ENCODE data around the gene LILRB2. TPM values are rescaled to one million over a fixed set of nuclear protein-coding genes. Genes with fewer than 3 reads are reported as not detected.
"Not testable (repeated sequence)": the region's sequence is repeated elsewhere in the genome, so short reads cannot be mapped to it uniquely, and the experiment has no call there.

Gene LILRB2
- total RNA-seq, 4 donors from 2014 or later = 3.5 to 15.4 (median 10.1) TPM

GRCh38 chr19:54233941-54234340 is 47.0 kb downstream of the LILRB2 start:
- DNase-seq (ENCODE audit: low spot score) = no peak
- ATAC-seq (ENCODE audit: low FRiP score) = no peak
- TF ChIP-seq CTCF (IDR thresholded peaks at IDR 0.05) = no peak

GRCh38 chr19:54231077-54231931 is 49.6 kb downstream of the LILRB2 start:
- peak in 2 of 3 donors; percentile 33 to 55 for TF ChIP-seq CTCF (IDR thresholded peaks at IDR 0.05)
- DNase-seq (ENCODE audit: low spot score) = peak; percentile 79
- peak; percentile 81 for ATAC-seq (ENCODE audit: low FRiP score)

- ATAC-seq (ENCODE audit: low FRiP score) = no peak
- no peak for TF ChIP-seq CTCF (IDR thresholded peaks at IDR 0.05)
These were observed 50.9 kb downstream of the LILRB2 start for GRCh38 chr19:54230031-54230430.

GRCh38 chr19:54229146-54229545 is 51.8 kb downstream of the LILRB2 start:
- ATAC-seq (ENCODE audit: low FRiP score) = no peak
- no peak for DNase-seq (ENCODE audit: low spot score)
- TF ChIP-seq CTCF (IDR thresholded peaks at IDR 0.05) = no peak

More at GRCh38 chr19:54230031-54230430, 50.9 kb downstream of the LILRB2 start:
- DNase-seq (ENCODE audit: low spot score) = no peak

GRCh38 chr19:54224619-54225018 is 56.3 kb downstream of the LILRB2 start:
- not testable (repeated sequence) for DNase-seq (ENCODE audit: low spot score); ATAC-seq (ENCODE audit: low FRiP score)

GRCh38 chr19:54223937-54224281 is 57.0 kb downstream of the LILRB2 start:
- DNase-seq (ENCODE audit: low spot score) = not testable (repeated sequence)
- peak; percentile 11 for ATAC-seq (ENCODE audit: low FRiP score)

Small RNA genes within 50 kb of the gene (small RNA-seq; reads per million reads assigned to genes)
- gene AC245884.12 = not detected
- gene MIR4752 = not detected
- gene RNU6-1307P = not detected

Other genes with a start within 250 kb of the LILRB2 start
- not detected for gene VSTM1, start 217.2 kb downstream of the LILRB2 start, total RNA-seq
- gene TARM1, start 199.7 kb downstream of the LILRB2 start, total RNA-seq = not detected
- gene OSCAR, start 180.3 kb downstream of the LILRB2 start, total RNA-seq = 1 to 10 TPM; 1.3 to 8.3 (median 5.5) TPM
- gene NDUFA3, start 178.3 kb downstream of the LILRB2 start, total RNA-seq = 10 to 100 TPM in 3 of 4 donors, 1 to 10 TPM in 1; 7.1 to 33.0 (median 28.6) TPM
- 10 to 100 TPM in 3 of 4 donors, 1 to 10 TPM in 1; 9.7 to 19.9 (median 15.6) TPM for gene TFPT, start 165.5 kb downstream of the LILRB2 start, total RNA-seq
- gene PRPF31, start 165.4 kb downstream of the LILRB2 start, total RNA-seq = 10 to 100 TPM; 33.8 to 50.1 (median 39.7) TPM
- gene CNOT3, start 143.3 kb downstream of the LILRB2 start, total RNA-seq = 10 to 100 TPM; 13.4 to 24.4 (median 19.0) TPM
- gene LENG1, start 121.4 kb downstream of the LILRB2 start, total RNA-seq = 10 to 100 TPM in 1 of 4 donors, 1 to 10 TPM in 3; 5.3 to 12.3 (median 7.4) TPM
- gene TMC4, start 108.0 kb downstream of the LILRB2 start, total RNA-seq = 1 to 10 TPM in 3 of 4 donors, not detected in 1; 1.2 to 4.1 (median 1.6) TPM
- gene MBOAT7, start 91.5 kb downstream of the LILRB2 start, total RNA-seq = 10 to 100 TPM; 21.0 to 72.4 (median 32.7) TPM
- 10 to 100 TPM; 36.1 to 49.3 (median 40.3) TPM for gene TSEN34, start 89.8 kb downstream of the LILRB2 start, total RNA-seq
- gene RPS9, start 80.3 kb downstream of the LILRB2 start, total RNA-seq = 1,000 to 10,000 TPM; 1,567 to 2,105 (median 1,838) TPM
- gene LILRB3, start 58.1 kb downstream of the LILRB2 start, total RNA-seq = 100 to 1,000 TPM in 1 of 4 donors, 10 to 100 TPM in 3; 11.7 to 135 (median 71.5) TPM
- 10 to 100 TPM in 1 of 4 donors, 1 to 10 TPM in 3; 2.1 to 13.6 (median 7.3) TPM for gene LILRA6, start 38.3 kb downstream of the LILRB2 start, total RNA-seq
- gene LILRB5, start 23.8 kb downstream of the LILRB2 start, total RNA-seq = 10 to 100 TPM; 24.0 to 75.5 (median 39.4) TPM
- gene LILRA5, start 32.1 kb upstream of the LILRB2 start, total RNA-seq = 10 to 100 TPM in 1 of 4 donors, 1 to 10 TPM in 3; 3.7 to 13.2 (median 7.8) TPM
- gene LILRA4, start 58.1 kb upstream of the LILRB2 start, total RNA-seq = under 1 TPM in 1 of 4 donors, not detected in 3; 0.56 TPM
- 10 to 100 TPM; 24.3 to 82.5 (median 37.0) TPM for gene LAIR1, start 83.8 kb upstream of the LILRB2 start, total RNA-seq
- under 1 TPM in 2 of 4 donors, not detected in 2; 0.28 to 0.84 TPM for gene TTYH1, start 134.4 kb upstream of the LILRB2 start, total RNA-seq
- 100 to 1,000 TPM in 2 of 4 donors, 10 to 100 TPM in 2; 79.5 to 160 (median 112) TPM for gene LENG8, start 168.1 kb upstream of the LILRB2 start, total RNA-seq
- gene LENG9, start 182.7 kb upstream of the LILRB2 start, total RNA-seq = 1 to 10 TPM; 6.6 to 9.1 (median 7.8) TPM
- 10 to 100 TPM; 12.1 to 24.1 (median 17.4) TPM for gene CDC42EP5, start 192.2 kb upstream of the LILRB2 start, total RNA-seq
- not detected for gene LAIR2, start 221.7 kb upstream of the LILRB2 start, total RNA-seq

Measured in omental fat pad (tissue), 4 donors.